Urinary bladder (tissue), 4 donors: Measurements from ENCODE around the gene JUND. TPM values are rescaled to one million over a fixed set of nuclear protein-coding genes. Genes with fewer than 3 reads are reported as not detected.

ENCODE experiments used
- DNase-seq: peaks from one replicate; pipeline ENCODE4 v3.0.0-alpha.2; 2015; ENCODE audit errors: extremely low spot score
- H3K27ac ChIP-seq: one replicate; pipeline ENCODE4 v1.5.1; 2013; ENCODE audit warnings: low read depth, mild to moderate bottlenecking, moderate library complexity
- H3K36me3 ChIP-seq: one replicate; pipeline ENCODE4 v1.6.1; 2013; ENCODE audit warnings: mild to moderate bottlenecking, moderate library complexity; ENCODE audit not compliant: insufficient read depth
- H3K4me1 ChIP-seq: one replicate; pipeline ENCODE4 v1.6.1; 2013; ENCODE audit warnings: mild to moderate bottlenecking, moderate library complexity; ENCODE audit not compliant: insufficient read depth
- H3K4me3 ChIP-seq: one replicate; pipeline ENCODE4 v1.5.1; 2013; ENCODE audit warnings: low read depth, low read length
- WGBS: extraction: QIAGEN DNeasy Blood & Tissue Kit; methylation state at CpG from one replicate; pipeline ENCODE4 v1.1.7; 2013; 5-methylcytosine and 5-hydroxymethylcytosine counted together
- polyA plus RNA-seq: library from polyadenylated mRNA; stranded (reverse); fragments of 200-250 nt; gene quantifications from one replicate; pipeline ENCODE4 v1.2.3, GENCODE V29; 2013
- small RNA-seq: library from RNA; depleted of rRNA; stranded (forward); fragments of <200 nt; gene quantifications from one replicate; pipeline ENCODE3, GENCODE V24; 2014
- total RNA-seq: library from RNA; depleted of rRNA; stranded (reverse); fragments of >200 nt; gene quantifications from one replicate; pipeline ENCODE4 v1.2.3, GENCODE V29; 2014
- donor health status: healthy with polysubstance abuse.
- donor health status: healthy.

Gene JUND
- total and polyA plus RNA-seq, 2 donors = 59.5 to 473 TPM

GRCh38 chr19:18245297-18245696, 36.1 kb downstream of the JUND start:
- no peak overlapping the region for H3K27ac ChIP-seq

DNA sequence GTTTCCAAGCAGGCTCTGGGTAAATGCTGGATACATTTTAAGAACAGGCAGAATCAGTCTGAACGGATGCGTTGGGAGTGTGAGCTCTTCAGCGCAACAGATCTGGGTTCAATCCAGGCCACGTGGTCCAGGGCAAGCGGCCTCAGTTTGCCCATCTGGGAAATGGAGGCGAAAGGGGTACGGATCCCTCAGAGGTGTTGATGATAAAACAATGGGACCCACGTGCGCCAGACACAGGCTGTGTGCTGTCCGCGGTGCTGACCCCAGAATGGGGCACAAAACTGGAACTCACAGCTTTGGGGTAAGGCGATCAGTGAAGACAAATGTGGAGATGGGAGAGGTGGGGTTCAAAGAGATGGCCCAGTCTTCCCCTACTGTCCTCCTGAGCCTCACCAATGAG, 42.1 kb downstream of the JUND start:
- no peak overlapping the region for H3K27ac ChIP-seq
- no peaks in the 10 kb centered on the region for H3K36me3 ChIP-seq
- no peak overlapping the region for H3K4me3 ChIP-seq
- no peaks in the 10 kb centered on the region for H3K4me1 ChIP-seq
- WGBS = 30% methylated on average over 12 of the region's 12 CpGs
- no peak for DNase-seq

More at GRCh38 chr19:18245297-18245696, 36.1 kb downstream of the JUND start:
- 72% methylated on average over 7 of the region's 7 CpGs for whole genome bisulfite sequencing
- Histone ChIP-seq H3K36me3 (no peaks in the 10 kb centered on the region), H3K4me1 (no peaks in the 10 kb centered on the region), H3K4me3 (no peak overlapping the region)
- DNase-seq = no peak

DNA sequence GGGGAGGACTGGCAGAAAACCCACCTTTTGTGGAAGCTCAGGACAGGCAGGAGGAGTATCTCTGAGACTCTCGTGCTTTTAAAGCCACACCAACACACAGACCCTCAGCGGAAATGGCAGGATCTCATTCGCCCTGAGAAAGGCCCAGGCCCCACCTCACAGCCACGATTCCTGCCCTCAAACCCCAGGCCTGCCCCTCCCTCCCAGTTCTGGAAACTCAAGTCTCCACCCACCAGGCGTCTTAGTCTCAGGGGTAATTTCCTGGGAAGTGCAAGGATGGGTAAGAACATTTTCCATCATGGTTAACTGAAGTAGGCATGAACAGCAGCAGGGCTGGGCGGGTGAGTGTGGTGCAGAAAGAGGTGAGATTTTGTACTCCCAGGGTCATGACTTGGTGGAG, 47.2 kb downstream of the JUND start:
- Histone ChIP-seq H3K4me3 (no peak overlapping the region), H3K36me3 (no peaks in the 10 kb centered on the region), H3K27ac (no peak overlapping the region), H3K4me1 (no peaks in the 10 kb centered on the region)
- 30% methylated on average over 6 of the region's 6 CpGs for WGBS
- DNase-seq = no peak

DNA sequence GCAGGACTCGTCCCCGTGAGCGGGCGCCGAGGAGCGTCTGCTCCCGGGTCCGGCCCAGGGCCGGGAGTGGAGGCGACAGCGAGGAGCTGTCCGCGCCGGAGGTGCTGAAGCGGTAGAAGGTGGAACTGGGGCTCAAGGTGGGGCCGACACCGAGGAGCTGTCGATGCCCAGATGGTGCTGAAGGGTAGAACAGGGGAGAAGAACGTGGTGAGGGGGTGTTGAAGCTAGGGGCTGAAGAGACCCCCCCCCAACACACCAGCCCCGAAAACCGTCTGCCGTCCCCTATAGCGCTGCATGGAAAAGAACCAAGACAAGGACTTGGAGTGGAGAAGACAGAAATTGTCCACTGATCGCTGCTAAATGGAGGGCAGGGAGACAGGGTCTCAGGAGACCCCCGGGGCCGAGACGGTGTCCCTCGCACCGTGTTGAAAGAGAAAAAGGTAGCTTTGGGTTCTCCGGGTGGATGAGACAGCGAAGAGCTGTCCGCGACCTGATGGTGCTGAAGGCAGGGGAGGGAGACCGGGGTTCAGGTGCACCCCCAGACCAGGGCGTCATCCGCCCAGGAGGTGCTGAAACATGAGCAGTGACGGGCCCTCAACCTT, 48.1 kb downstream of the JUND start:
- no peaks in the 10 kb centered on the region for H3K4me1 ChIP-seq
- H3K4me3 ChIP-seq = no peak overlapping the region
- WGBS = 14% methylated on average over 37 of the region's 37 CpGs
- no peak for DNase-seq
- no peaks in the 10 kb centered on the region for H3K36me3 ChIP-seq
- no peak overlapping the region for H3K27ac ChIP-seq

DNA sequence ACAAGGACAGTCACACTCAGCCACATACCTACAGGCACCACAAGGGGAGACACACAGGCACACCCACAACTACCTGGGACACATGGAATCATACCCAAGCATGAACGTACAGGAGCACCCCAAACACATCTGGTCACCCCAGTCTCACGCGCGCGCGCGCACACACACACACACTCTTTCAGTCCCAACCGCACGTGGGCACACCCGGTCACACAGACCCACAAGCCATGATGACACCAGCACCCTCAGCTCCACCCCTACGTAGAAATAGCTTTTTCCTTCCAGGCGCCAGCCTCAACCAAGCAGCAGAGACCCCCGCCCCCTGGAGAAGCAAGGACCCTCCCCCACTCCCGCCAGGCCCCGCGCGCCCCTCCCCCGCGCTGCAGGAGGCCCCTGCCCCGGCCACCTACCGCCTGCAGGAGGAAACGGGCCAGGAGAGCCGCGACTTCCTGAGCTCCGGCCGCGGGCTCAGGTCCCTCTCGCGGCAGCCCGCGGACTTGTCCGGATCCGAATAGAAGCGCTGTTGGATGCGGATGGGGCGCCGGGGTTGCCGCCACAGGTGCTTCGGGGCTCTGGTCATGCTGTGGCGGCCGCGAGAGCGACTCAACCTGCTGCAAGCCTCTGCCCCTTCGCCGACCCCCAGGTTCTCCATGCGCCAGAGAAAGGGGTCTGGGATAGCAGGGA, 48.7 kb downstream of the JUND start:
- H3K4me3 ChIP-seq = no peak overlapping the region
- no peak for DNase-seq
- no peaks in the 10 kb centered on the region for H3K4me1 ChIP-seq
- 2% methylated on average over 46 of the region's 46 CpGs for WGBS
- H3K36me3 ChIP-seq = no peaks in the 10 kb centered on the region
- no peak overlapping the region for H3K27ac ChIP-seq

- Histone ChIP-seq H3K4me3 (no peak overlapping the region), H3K27ac (no peak overlapping the region), H3K36me3 (no peaks in the 10 kb centered on the region), H3K4me1 (no peaks in the 10 kb centered on the region)
- WGBS = 20% methylated on average over 4 of the region's 4 CpGs
- DNase-seq = no peak
Observed at GRCh38 chr19:18231775-18232174, 49.6 kb downstream of the JUND start.

- no peak for DNase-seq
- Histone ChIP-seq H3K4me3 (no peak overlapping the region), H3K27ac (no peak overlapping the region), H3K4me1 (no peaks in the 10 kb centered on the region), H3K36me3 (no peaks in the 10 kb centered on the region)
- WGBS = 55% methylated on average over 18 of the region's 18 CpGs
Observed at GRCh38 chr19:18230941-18231734, 50.3 kb downstream of the JUND start.

DNA sequence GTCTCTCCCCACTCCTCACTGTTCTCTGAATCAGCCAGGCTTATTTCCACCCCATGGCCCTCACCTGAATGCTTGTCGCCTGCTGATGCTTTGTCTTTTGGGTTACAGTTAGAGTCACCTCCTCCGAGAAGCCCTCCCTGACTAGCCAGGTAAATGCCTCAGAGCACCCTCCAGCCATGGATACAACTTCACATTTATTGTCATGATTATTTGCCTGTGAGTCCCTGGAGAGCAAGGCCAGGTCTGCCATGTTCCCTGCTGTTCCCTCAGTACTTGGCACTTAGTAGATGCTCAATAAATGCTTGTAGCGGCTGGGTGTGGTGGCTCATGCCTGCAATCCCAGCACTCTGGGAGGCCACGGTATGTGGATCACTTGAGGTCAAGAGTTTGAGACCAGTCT, 51.5 kb downstream of the JUND start:
- DNase-seq = no peak
- 78% methylated on average over 4 of the region's 4 CpGs for WGBS
- H3K4me3 ChIP-seq = no peak overlapping the region
- H3K4me1 ChIP-seq = no peaks in the 10 kb centered on the region
- H3K27ac ChIP-seq = no peak overlapping the region
- H3K36me3 ChIP-seq = no peaks in the 10 kb centered on the region

Small RNA genes lying within 50 kb of the gene (small RNA-seq; reads per million reads assigned to genes)
- gene MIR3188 (0.27 reads per million), gene RPL39P38 (not detected)

Other genes starting within 250 kb of the JUND start
- 0.63 TPM for gene IL12RB1, start 194.7 kb downstream of the JUND start, total RNA-seq
- gene IL12RB1, start 194.7 kb downstream of the JUND start, polyA plus RNA-seq = 1.1 TPM
- 3.5 TPM for gene MAST3, start 183.8 kb downstream of the JUND start, total RNA-seq
- gene MAST3, start 183.8 kb downstream of the JUND start, polyA plus RNA-seq = 7.0 TPM
- 12.2 TPM for gene PIK3R2, start 128.5 kb downstream of the JUND start, total RNA-seq
- 17.0 TPM for gene PIK3R2, start 128.5 kb downstream of the JUND start, polyA plus RNA-seq
- gene IFI30, start 107.8 kb downstream of the JUND start, total RNA-seq = 6.6 TPM
- gene IFI30, start 107.8 kb downstream of the JUND start, polyA plus RNA-seq = 90.6 TPM
- gene MPV17L2, start 88.4 kb downstream of the JUND start, total RNA-seq = 4.2 TPM
- 22.8 TPM for gene MPV17L2, start 88.4 kb downstream of the JUND start, polyA plus RNA-seq
- 4.7 TPM for gene RAB3A, start 77.6 kb downstream of the JUND start, total RNA-seq
- 5.5 TPM for gene RAB3A, start 77.6 kb downstream of the JUND start, polyA plus RNA-seq
- gene PDE4C, start 55.2 kb downstream of the JUND start, total RNA-seq = 1.7 TPM
- gene PDE4C, start 55.2 kb downstream of the JUND start, polyA plus RNA-seq = 1.1 TPM
- 1.3 TPM for gene IQCN, start 7.2 kb downstream of the JUND start, total RNA-seq
- gene IQCN, start 7.2 kb downstream of the JUND start, polyA plus RNA-seq = 1.8 TPM
- 56.5 TPM for gene LSM4, start 41.5 kb upstream of the JUND start, total RNA-seq
- gene LSM4, start 41.5 kb upstream of the JUND start, polyA plus RNA-seq = 97.5 TPM
- 13.9 TPM for gene PGPEP1, start 59.0 kb upstream of the JUND start, total RNA-seq
- gene PGPEP1, start 59.0 kb upstream of the JUND start, polyA plus RNA-seq = 19.0 TPM
- 12.5 TPM for gene GDF15, start 104.5 kb upstream of the JUND start, total RNA-seq
- 58.2 TPM for gene GDF15, start 104.5 kb upstream of the JUND start, polyA plus RNA-seq
- gene LRRC25, start 116.0 kb upstream of the JUND start, total RNA-seq = 2.9 TPM
- gene LRRC25, start 116.0 kb upstream of the JUND start, polyA plus RNA-seq = 7.0 TPM
- gene SSBP4, start 137.8 kb upstream of the JUND start, total RNA-seq = 28.8 TPM
- gene SSBP4, start 137.8 kb upstream of the JUND start, polyA plus RNA-seq = 81.3 TPM
- 26.0 TPM for gene ISYNA1, start 156.5 kb upstream of the JUND start, total RNA-seq
- 35.6 TPM for gene ISYNA1, start 156.5 kb upstream of the JUND start, polyA plus RNA-seq
- gene ELL, start 240.4 kb upstream of the JUND start, total RNA-seq = 9.7 TPM
- 13.9 TPM for gene ELL, start 240.4 kb upstream of the JUND start, polyA plus RNA-seq